SH-SY5Y (cell line): ENCODE data around the gene RELN.

ENCODE experiments used
- GATA2 ChIP-seq: IDR thresholded peaks from 2 replicates; pipeline ENCODE4 v1.6.1; 2011; ENCODE audit warnings: mild to moderate bottlenecking, low read depth, low read length
- GATA3 ChIP-seq: IDR thresholded peaks from 2 replicates; pipeline ENCODE4 v1.6.1; 2011; ENCODE audit warnings: low read depth, mild to moderate bottlenecking, low read length, moderate library complexity

RELN gene

GRCh38 chr7:103795107-103795506, 194.4 kb downstream of the RELN start:
- TF ChIP-seq GATA3 (no peak), GATA2 (no peak)

DNA sequence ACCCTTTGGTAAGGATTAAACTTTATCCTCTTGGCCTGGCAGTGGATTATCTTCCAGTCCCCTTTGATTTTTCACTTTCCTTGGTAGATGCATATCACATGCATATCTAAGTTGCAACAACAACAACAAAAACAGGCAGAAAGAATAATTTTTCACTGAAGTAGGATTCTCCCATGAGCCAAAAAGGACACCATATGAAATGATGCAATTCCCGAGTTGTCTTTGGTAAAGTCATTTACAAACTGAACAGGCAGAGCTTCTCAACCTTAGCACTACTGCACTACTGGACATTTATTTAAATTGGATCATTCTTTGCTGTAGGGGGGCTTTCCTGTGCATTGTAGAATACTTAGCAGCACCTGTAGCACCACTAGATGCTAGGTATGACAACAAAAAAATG, 195.0 kb downstream of the RELN start:
- TF ChIP-seq GATA3 (no peak), GATA2 (no peak)

GRCh38 chr7:103793614-103794013, 195.8 kb downstream of the RELN start:
- no peak for TF ChIP-seq GATA3
- no peak for TF ChIP-seq GATA2

GRCh38 chr7:103791894-103792293, 197.6 kb downstream of the RELN start:
- TF ChIP-seq GATA3 (no peak), GATA2 (no peak)

DNA sequence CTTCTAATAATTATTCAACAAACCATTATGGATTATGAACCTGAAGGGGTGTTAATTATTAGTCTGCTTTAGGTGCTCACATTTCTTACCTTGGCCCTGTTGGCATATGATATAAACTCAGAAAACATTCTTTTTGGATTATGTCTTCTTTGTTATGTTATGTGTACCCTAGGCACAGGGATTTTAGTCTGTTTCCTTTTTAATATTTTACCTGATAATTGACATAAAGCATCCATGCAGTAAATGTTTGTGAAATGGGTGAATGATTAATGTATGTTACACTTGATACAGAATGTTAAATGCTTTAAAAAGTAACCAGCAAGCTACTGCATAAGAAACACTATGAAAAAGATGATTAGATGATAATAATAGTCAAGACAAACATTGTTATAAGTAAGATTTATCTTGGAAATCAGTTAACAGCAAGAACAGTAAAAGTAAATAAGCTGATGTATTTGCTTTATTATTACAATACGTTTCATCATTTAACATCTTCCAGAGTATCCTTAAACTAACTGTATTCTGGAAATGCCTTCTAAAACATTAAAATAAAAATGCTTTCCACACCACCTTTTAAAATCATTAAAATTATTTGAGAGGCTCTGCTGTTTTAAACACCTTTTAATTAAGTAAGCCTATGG, 204.7 kb downstream of the RELN start:
- TF ChIP-seq GATA3 (no peak), GATA2 (no peak)

GRCh38 chr7:103781409-103781808, 208.0 kb downstream of the RELN start:
- TF ChIP-seq GATA2 (no peak), GATA3 (no peak)

GRCh38 chr7:103777440-103777839, 212.0 kb downstream of the RELN start:
- TF ChIP-seq GATA2 = no peak
- no peak for TF ChIP-seq GATA3

- TF ChIP-seq GATA2 (no peak), GATA3 (no peak)
Measured at GRCh38 chr7:103773726-103774125, 215.7 kb downstream of the RELN start.

GRCh38 chr7:103772171-103772773, 217.2 kb downstream of the RELN start:
- TF ChIP-seq GATA3 (no peak), GATA2 (no peak)

DNA sequence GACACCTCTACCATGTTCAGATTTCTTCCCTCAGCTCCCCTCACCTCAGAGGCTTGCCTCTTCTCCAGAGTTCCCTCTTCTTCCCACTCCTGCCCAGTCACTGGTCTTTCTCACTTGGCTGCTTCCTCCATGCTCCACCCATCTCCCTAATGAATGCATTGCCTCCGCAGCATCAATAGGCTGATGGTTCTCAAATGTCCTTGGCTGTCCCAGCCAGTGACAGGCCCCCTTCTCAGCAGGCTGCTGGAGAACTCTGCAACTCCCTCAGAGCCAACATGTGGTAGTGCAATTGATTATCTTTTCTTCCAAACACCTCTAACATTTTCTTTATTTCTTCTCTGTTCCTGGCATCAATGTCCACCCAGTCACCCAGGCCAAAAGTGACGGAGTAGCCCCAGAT, 218.2 kb downstream of the RELN start:
- TF ChIP-seq GATA2 (no peak), GATA3 (no peak)

DNA sequence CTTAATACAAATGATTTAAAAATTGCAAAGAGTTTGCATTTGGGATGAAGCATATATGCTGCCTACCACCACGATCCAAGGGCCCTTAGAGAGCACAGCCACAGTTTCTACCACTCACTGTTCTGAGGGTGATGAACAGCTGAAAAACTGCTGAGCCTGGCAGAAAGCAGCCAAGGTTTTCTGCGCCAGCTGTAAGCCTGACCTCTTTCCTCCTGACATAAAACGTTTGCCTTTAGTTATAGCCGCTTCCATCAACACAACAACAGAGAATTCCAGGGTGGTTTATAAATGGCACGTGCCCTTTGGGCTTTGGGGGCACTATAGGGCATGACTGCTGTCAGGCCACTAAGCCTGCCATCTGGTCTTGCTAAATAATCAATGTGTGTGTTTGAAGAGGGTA, 222.8 kb downstream of the RELN start:
- TF ChIP-seq GATA3 (no peak), GATA2 (no peak)

GRCh38 chr7:103765901-103766300, 223.6 kb downstream of the RELN start:
- TF ChIP-seq GATA3 (no peak), GATA2 (no peak)

DNA sequence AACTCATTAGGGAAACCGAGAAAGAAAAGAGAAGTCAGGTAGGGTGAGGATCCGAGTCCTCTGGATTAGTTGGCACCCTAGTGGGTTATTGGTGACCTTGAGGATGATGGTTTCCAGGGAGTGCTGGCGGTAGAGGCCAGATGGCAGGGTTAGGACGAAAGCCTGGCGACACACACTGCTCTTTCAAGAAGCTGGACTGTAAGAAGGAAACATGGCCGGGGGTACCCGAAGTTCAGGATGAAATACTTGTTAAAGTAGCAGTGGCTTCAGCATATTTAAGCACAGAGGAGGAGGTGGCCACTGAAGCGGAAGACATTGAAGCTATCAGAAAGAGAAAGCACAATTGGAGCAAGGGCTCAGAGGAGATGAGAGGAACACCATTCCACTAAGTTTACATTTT, 224.6 kb downstream of the RELN start:
- no peak for TF ChIP-seq GATA3
- TF ChIP-seq GATA2 = no peak

DNA sequence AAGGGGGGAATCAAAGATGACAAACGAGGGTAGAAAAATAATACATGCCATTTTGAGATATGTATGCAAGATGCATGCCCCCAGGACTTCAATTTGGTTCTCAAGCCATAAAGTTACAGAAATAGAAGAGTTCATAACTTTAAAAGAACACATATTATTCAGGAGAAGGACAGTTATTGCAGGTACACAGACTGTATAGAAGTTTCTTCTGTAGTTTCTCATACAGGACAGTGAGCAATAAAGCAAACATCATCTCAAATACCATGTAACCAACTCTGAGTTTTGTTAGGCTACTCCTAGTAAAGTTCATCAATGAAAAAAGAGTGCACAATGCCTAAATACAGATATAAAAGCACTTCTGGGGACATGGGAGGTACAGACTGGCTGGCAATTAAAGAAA, 226.6 kb downstream of the RELN start:
- TF ChIP-seq GATA2 (no peak), GATA3 (no peak)

DNA sequence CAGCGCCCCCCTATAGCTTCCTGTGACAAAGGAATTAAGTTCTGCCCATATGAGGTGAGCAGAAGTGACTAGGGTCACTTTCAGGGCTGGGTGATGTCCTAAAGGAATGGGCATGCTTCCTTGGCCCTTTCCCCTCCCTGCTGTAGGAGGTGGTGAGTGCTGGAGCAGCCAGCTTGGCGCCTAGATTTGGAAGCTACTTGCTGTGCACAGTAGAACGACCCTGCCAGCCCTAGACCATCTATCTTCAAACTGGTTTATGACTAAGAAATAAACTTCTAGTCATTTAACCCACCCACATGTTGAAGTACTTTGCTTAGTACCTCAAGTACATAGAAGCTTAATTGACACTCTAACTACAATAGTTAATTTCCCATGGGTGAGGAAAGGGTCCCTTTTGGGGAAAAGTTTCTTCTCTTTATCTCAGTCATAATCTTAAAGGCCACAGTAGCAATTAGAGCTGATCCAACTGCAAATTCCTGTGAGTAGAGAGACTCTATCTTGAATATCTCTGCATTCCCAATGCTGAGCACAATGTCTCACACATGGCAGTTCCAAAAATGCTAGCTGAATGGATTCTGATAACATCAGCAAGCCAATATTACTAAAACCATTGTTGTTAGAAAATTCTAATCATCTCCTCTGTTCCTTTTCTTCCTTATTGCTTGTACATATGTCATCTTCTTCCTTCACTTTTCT, 227.2 kb downstream of the RELN start:
- TF ChIP-seq GATA2 (no peak; the same call in 1 of the 2 replicates), GATA3 (no peak)
